B cell (primary cell): Measurements from ENCODE around the gene TEAD3. TPM values are rescaled to one million over a fixed set of nuclear protein-coding genes. Genes with fewer than 3 reads are reported as not detected.

ENCODE experiments used
- ATAC-seq: fragments of 200-7000 bp; cut with Tn5 transposase; one replicate; pipeline ENCODE4 v1.10.0; 2021; ENCODE audit warnings: low read depth, mild to moderate bottlenecking, moderate number of reproducible peaks, moderate library complexity
- CTCF ChIA-PET: fragments of 350-600 bp; sonication (Branson Sonifier 250); formaldehyde crosslinking; loops from one replicate; lab custom pipeline; 2021; ENCODE audit warnings: antibody characterized with exemption, inconsistent platforms; lab: Charles Lee
- POLR2A ChIA-PET: fragments of 350-600 bp; sonication (Branson Sonifier 250); formaldehyde crosslinking; loops from one replicate; lab custom pipeline; 2021; ENCODE audit warnings: antibody characterized with exemption; lab: Charles Lee
- DNase-seq: peaks from one replicate; pipeline ENCODE4 v3.0.0; 2013
- H2AFZ ChIP-seq: 2 replicates; pipeline ENCODE4 v1.6.1; 2012; ENCODE audit warnings: mild to moderate bottlenecking, low read depth, low read length; ENCODE audit not compliant: insufficient read depth, poor library complexity, severe bottlenecking
- H3K27ac ChIP-seq, 2 donors: 1 replicate in 1 of 2; 2 replicates in 1 of 2; pipeline ENCODE4 v1.5.1; 2012 to 2013; ENCODE audit warnings: low read length in 2 of 2, mild to moderate bottlenecking in 2 of 2, moderate library complexity in 1 of 2
- H3K27me3 ChIP-seq, 4 experiments: fragments of 200-600 bp in 1 of 4; sonication (generic) in 1 of 4; replicated peaks in 1 of 4; 1 replicate in 2 of 4; 2 replicates in 2 of 4; pipeline versions ENCODE4 v1.6.1 to v1.7.0; 2013 to 2016; ENCODE audit warnings: low read length in 3 of 4, mild to moderate bottlenecking in 2 of 4, mixed read lengths in 1 of 4, moderate library complexity in 1 of 4; ENCODE audit not compliant: insufficient read depth in 4 of 4, control insufficient read depth in 3 of 4; ENCODE audit errors: control extremely low read depth in 1 of 4
- H3K36me3 ChIP-seq, 2 experiments: replicated peaks in 1 of 2; 1 replicate in 1 of 2; 2 replicates in 1 of 2; pipeline versions ENCODE4 v1.6.1 to v1.7.1; 2013; ENCODE audit warnings: low read length in 1 of 2; ENCODE audit not compliant: insufficient read depth in 2 of 2, control insufficient read depth in 1 of 2; ENCODE audit errors: control extremely low read depth in 1 of 2, extremely low read depth in 1 of 2
- H3K4me1 ChIP-seq, 2 donors: fragments of 200-600 bp in 1 of 2; sonication (generic) in 1 of 2; 1 replicate in 1 of 2; 2 replicates in 1 of 2; pipeline versions ENCODE4 v1.5.1 to v1.6.1; 2013 to 2017; ENCODE audit warnings: low read length in 2 of 2; ENCODE audit not compliant: control insufficient read depth in 2 of 2, insufficient read depth in 2 of 2
- H3K4me2 ChIP-seq: replicated peaks from 2 replicates; pipeline ENCODE3; 2012; ENCODE audit warnings: mild to moderate bottlenecking, low read depth, low read length; ENCODE audit not compliant: poor library complexity, severe bottlenecking
- H3K4me3 ChIP-seq, 5 experiments: fragments of 200-600 bp in 1 of 5; sonication (generic) in 1 of 5; 1 replicate in 3 of 5; 2 replicates in 2 of 5; pipeline versions ENCODE4 v1.5.1 to v1.7.0; 2011 to 2016; ENCODE audit warnings: low read length in 4 of 5, mild to moderate bottlenecking in 4 of 5, low read depth in 2 of 5, control low read depth in 1 of 5, moderate library complexity in 1 of 5; ENCODE audit not compliant: insufficient read depth in 1 of 5; ENCODE audit errors: control extremely low read depth in 1 of 5, extremely low read depth in 1 of 5
- H3K79me2 ChIP-seq: fragments of 200-600 bp; sonication (generic); one replicate; pipeline ENCODE4 v1.6.0; 2016; ENCODE audit warnings: low read length; ENCODE audit not compliant: control insufficient read depth, insufficient read depth
- H3K9ac ChIP-seq: fragments of 200-600 bp; sonication (generic); 2 replicates; pipeline ENCODE4 v1.6.1; 2017; ENCODE audit warnings: mild to moderate bottlenecking, low read length, moderate library complexity
- H3K9me3 ChIP-seq, 3 donors: one replicate each; pipeline versions ENCODE4 v1.6.1 to v1.7.1; 2013; ENCODE audit warnings: low read length in 2 of 3; ENCODE audit not compliant: control insufficient read depth in 2 of 3, insufficient read depth in 1 of 3; ENCODE audit errors: control extremely low read depth in 1 of 3
- H4K20me1 ChIP-seq: 2 replicates; pipeline ENCODE4 v1.6.0; 2012; ENCODE audit warnings: mild to moderate bottlenecking, low read length; ENCODE audit not compliant: insufficient read depth, control insufficient read depth, poor library complexity, severe bottlenecking
- H3K27ac Mint-ChIP-seq: one replicate; pipeline ENCODE4 v1.8.0; 2021; ENCODE audit warnings: mixed read lengths
- H3K27me3 Mint-ChIP-seq: one replicate; pipeline ENCODE4 v1.8.0; 2021; ENCODE audit warnings: mixed read lengths
- H3K4me1 Mint-ChIP-seq: one replicate; pipeline ENCODE4 v1.8.0; 2021; ENCODE audit warnings: mixed read lengths
- H3K4me3 Mint-ChIP-seq: one replicate; pipeline ENCODE4 v1.8.0; 2021; ENCODE audit warnings: mixed read lengths
- H3K9me3 Mint-ChIP-seq: one replicate; pipeline ENCODE4 v1.8.0; 2022; ENCODE audit warnings: mixed read lengths; ENCODE audit not compliant: insufficient read depth
- CTCF ChIP-seq: fragments of 200-600 bp; IDR thresholded peaks from one replicate; pipeline ENCODE4 v1.8.0; 2022; ENCODE audit warnings: antibody characterized with exemption, mild to moderate bottlenecking
- EZH2 ChIP-seq: IDR thresholded peaks from 2 replicates; pipeline ENCODE4 v1.6.1; 2012; ENCODE audit warnings: borderline replicate concordance, low read depth, mild to moderate bottlenecking, moderate library complexity, low read length; ENCODE audit not compliant: insufficient read depth, poor library complexity, severe bottlenecking
- WGBS: methylation state at CpG from one replicate; pipeline ENCODE4 v1.1.5; 2013; ENCODE audit warnings: missing lambda C conversion rate; ENCODE audit not compliant: insufficient coverage; 5-methylcytosine and 5-hydroxymethylcytosine counted together
- intact Hi-C: fragments of 100-400 bp; cut with micrococcal nuclease; formaldehyde crosslinking; loops from one replicate; pipeline ENCODE4 v1.10.0; 2022
- polyA plus RNA-seq: library from polyadenylated mRNA; depleted of rRNA; stranded (reverse); fragments of >200 nt; gene quantifications from 2 replicates; pipeline ENCODE4 v1.2.3, GENCODE V29; 2012
- total RNA-seq, 2 donors: library from RNA; stranded (reverse); fragments of 120-200 nt in 1 of 2; gene quantifications; 1 replicate in 1 of 2; 2 replicates in 1 of 2; pipeline versions ENCODE4 v1.2.3 to v1.2.4, GENCODE V29; 2013 to 2022

Gene TEAD3
- total and polyA plus RNA-seq, 2 donors (not counting 1 experiment from before 2014, with no cell fraction given) = 0.17 TPM; not detected in 1

- ChIA-PET POLR2A (no interaction called here), CTCF (no interaction called here)
- Mint-ChIP-seq H3K27me3 (no peaks in the 10 kb centered on the region), H3K27ac (no peak overlapping the region), H3K9me3 (no peaks in the 10 kb centered on the region), H3K4me3 (no peak overlapping the region), H3K4me1 (peaks cover 16% of the 10 kb centered on the region)
- Histone ChIP-seq H3K79me2 (no peaks in the 10 kb centered on the region), H3K36me3 (peaks cover 0 to 33% of the 10 kb centered on the region in 2 experiments), H3K27ac (no peak overlapping the region), H3K9ac (no peak overlapping the region), H3K27me3 (no peaks in the 10 kb centered on the region), H2AFZ (no peak overlapping the region), H3K4me3 (no peak overlapping the region), H3K4me2 (no peak overlapping the region), H4K20me1 (peaks cover 5% of the 10 kb centered on the region), H3K4me1 (peaks cover under 1 to 7% of the 10 kb centered on the region in 2 donors), H3K9me3 (no peaks in the 10 kb centered on the region)
- no peak for ATAC-seq
- DNase-seq = no peak
- WGBS = 100% methylated on average over 3 of the region's 4 CpGs
- intact Hi-C loops = no loop called here
- TF ChIP-seq CTCF (no peak), EZH2 (no peak)
These were observed 21.3 kb downstream of the TEAD3 start for GRCh38 chr6:35475573-35475972.

GRCh38 chr6:35474942-35475570, 21.8 kb downstream of the TEAD3 start:
- Histone ChIP-seq H3K4me2 (no peak overlapping the region), H3K79me2 (no peaks in the 10 kb centered on the region), H2AFZ (no peak overlapping the region), H3K9me3 (no peaks in the 10 kb centered on the region), H3K36me3 (peaks cover 0 to 38% of the 10 kb centered on the region in 2 experiments), H3K4me3 (no peak overlapping the region), H3K9ac (no peak overlapping the region), H3K4me1 (peaks cover 5 to 12% of the 10 kb centered on the region in 2 donors), H3K27ac (no peak overlapping the region), H3K27me3 (no peaks in the 10 kb centered on the region), H4K20me1 (peaks cover 9% of the 10 kb centered on the region)
- H3K4me1 Mint-ChIP-seq = peaks cover 21% of the 10 kb centered on the region
- H3K27ac Mint-ChIP-seq = no peak overlapping the region
- H3K27me3 Mint-ChIP-seq = no peaks in the 10 kb centered on the region
- 92% methylated on average over 20 of the region's 20 CpGs for WGBS
- ChIA-PET CTCF (no interaction called here), POLR2A (no interaction called here)
- TF ChIP-seq CTCF (no peak), EZH2 (no peak)
- no peak for ATAC-seq
- no peak for DNase-seq
- intact Hi-C loops = no loop called here
- H3K4me3 Mint-ChIP-seq = no peak overlapping the region
- H3K9me3 Mint-ChIP-seq = no peaks in the 10 kb centered on the region
